ENCODE results near the gene SLC6A18. TPM values are rescaled to one million over a fixed set of nuclear protein-coding genes. Genes with fewer than 3 reads are reported as not detected.

SLC6A18 gene
- total and polyA plus RNA-seq, 9 of the 15 experiments (the other 6 are each of a cell fraction or from before 2014, with no cell fraction given): not detected

GRCh38 chr5:1178529-1179382, 46.4 kb upstream of the SLC6A18 start (continued):
- TF ChIP-seq, protein P1, sequence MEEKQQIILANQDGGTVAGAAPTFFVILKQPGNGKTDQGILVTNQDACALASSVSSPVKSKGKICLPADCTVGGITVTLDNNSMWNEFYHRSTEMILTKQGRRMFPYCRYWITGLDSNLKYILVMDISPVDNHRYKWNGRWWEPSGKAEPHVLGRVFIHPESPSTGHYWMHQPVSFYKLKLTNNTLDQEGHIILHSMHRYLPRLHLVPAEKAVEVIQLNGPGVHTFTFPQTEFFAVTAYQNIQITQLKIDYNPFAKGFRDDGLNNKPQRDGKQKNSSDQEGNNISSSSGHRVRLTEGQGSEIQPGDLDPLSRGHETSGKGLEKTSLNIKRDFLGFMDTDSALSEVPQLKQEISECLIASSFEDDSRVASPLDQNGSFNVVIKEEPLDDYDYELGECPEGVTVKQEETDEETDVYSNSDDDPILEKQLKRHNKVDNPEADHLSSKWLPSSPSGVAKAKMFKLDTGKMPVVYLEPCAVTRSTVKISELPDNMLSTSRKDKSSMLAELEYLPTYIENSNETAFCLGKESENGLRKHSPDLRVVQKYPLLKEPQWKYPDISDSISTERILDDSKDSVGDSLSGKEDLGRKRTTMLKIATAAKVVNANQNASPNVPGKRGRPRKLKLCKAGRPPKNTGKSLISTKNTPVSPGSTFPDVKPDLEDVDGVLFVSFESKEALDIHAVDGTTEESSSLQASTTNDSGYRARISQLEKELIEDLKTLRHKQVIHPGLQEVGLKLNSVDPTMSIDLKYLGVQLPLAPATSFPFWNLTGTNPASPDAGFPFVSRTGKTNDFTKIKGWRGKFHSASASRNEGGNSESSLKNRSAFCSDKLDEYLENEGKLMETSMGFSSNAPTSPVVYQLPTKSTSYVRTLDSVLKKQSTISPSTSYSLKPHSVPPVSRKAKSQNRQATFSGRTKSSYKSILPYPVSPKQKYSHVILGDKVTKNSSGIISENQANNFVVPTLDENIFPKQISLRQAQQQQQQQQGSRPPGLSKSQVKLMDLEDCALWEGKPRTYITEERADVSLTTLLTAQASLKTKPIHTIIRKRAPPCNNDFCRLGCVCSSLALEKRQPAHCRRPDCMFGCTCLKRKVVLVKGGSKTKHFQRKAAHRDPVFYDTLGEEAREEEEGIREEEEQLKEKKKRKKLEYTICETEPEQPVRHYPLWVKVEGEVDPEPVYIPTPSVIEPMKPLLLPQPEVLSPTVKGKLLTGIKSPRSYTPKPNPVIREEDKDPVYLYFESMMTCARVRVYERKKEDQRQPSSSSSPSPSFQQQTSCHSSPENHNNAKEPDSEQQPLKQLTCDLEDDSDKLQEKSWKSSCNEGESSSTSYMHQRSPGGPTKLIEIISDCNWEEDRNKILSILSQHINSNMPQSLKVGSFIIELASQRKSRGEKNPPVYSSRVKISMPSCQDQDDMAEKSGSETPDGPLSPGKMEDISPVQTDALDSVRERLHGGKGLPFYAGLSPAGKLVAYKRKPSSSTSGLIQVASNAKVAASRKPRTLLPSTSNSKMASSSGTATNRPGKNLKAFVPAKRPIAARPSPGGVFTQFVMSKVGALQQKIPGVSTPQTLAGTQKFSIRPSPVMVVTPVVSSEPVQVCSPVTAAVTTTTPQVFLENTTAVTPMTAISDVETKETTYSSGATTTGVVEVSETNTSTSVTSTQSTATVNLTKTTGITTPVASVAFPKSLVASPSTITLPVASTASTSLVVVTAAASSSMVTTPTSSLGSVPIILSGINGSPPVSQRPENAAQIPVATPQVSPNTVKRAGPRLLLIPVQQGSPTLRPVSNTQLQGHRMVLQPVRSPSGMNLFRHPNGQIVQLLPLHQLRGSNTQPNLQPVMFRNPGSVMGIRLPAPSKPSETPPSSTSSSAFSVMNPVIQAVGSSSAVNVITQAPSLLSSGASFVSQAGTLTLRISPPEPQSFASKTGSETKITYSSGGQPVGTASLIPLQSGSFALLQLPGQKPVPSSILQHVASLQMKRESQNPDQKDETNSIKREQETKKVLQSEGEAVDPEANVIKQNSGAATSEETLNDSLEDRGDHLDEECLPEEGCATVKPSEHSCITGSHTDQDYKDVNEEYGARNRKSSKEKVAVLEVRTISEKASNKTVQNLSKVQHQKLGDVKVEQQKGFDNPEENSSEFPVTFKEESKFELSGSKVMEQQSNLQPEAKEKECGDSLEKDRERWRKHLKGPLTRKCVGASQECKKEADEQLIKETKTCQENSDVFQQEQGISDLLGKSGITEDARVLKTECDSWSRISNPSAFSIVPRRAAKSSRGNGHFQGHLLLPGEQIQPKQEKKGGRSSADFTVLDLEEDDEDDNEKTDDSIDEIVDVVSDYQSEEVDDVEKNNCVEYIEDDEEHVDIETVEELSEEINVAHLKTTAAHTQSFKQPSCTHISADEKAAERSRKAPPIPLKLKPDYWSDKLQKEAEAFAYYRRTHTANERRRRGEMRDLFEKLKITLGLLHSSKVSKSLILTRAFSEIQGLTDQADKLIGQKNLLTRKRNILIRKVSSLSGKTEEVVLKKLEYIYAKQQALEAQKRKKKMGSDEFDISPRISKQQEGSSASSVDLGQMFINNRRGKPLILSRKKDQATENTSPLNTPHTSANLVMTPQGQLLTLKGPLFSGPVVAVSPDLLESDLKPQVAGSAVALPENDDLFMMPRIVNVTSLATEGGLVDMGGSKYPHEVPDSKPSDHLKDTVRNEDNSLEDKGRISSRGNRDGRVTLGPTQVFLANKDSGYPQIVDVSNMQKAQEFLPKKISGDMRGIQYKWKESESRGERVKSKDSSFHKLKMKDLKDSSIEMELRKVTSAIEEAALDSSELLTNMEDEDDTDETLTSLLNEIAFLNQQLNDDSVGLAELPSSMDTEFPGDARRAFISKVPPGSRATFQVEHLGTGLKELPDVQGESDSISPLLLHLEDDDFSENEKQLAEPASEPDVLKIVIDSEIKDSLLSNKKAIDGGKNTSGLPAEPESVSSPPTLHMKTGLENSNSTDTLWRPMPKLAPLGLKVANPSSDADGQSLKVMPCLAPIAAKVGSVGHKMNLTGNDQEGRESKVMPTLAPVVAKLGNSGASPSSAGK (IDR thresholded peaks at IDR 0.05): peak; percentile 75
- TF ChIP-seq CTBP1 (IDR thresholded peaks at IDR 0.05; ENCODE audit: borderline replicate concordance) (no peak), ZBTB7A (IDR thresholded peaks at IDR 0.05; ENCODE audit: borderline replicate concordance, control insufficient read depth, low read depth, low read length) (no peak), MYBL2 (IDR thresholded peaks at IDR 0.05; ENCODE audit: low read depth) (no peak), MYBL2 (CRISPR knock-in tag; IDR thresholded peaks at IDR 0.05; ENCODE audit: borderline replicate concordance) (no peak), MCM7 (IDR thresholded peaks at IDR 0.05) (no peak), ZNF280B (CRISPR knock-in tag; IDR thresholded peaks at IDR 0.05) (no peak), CREB5 (CRISPR knock-in tag; IDR thresholded peaks at IDR 0.05) (no peak), PRPF4 (IDR thresholded peaks at IDR 0.05; ENCODE audit: insufficient read depth, low read depth, low read length, poor library complexity, severe bottlenecking) (no peak), GABPB1 (CRISPR knock-in tag; IDR thresholded peaks at IDR 0.05) (no peak), E2F1 (CRISPR knock-in tag; IDR thresholded peaks at IDR 0.05) (no peak)

All from K562 (cell line).